GM18499 (cell line): ENCODE measurements around the gene WDR4.
"Not testable (repeated sequence)": the region's sequence is repeated elsewhere in the genome, so short reads cannot be mapped to it uniquely, and the experiment has no call there.

Experiments
- ATAC-seq: cut with Tn5 transposase; IDR thresholded peaks from one replicate; pipeline ENCODE4 v1.9.1; 2021; ENCODE audit warnings: moderate number of reproducible peaks; ENCODE audit not compliant: insufficient read depth, unreplicated experiment

The WDR4 gene

GRCh38 chr21:42855171-42855936 lies 24.0 kb downstream of the WDR4 start:
- no peak for ATAC-seq

DNA sequence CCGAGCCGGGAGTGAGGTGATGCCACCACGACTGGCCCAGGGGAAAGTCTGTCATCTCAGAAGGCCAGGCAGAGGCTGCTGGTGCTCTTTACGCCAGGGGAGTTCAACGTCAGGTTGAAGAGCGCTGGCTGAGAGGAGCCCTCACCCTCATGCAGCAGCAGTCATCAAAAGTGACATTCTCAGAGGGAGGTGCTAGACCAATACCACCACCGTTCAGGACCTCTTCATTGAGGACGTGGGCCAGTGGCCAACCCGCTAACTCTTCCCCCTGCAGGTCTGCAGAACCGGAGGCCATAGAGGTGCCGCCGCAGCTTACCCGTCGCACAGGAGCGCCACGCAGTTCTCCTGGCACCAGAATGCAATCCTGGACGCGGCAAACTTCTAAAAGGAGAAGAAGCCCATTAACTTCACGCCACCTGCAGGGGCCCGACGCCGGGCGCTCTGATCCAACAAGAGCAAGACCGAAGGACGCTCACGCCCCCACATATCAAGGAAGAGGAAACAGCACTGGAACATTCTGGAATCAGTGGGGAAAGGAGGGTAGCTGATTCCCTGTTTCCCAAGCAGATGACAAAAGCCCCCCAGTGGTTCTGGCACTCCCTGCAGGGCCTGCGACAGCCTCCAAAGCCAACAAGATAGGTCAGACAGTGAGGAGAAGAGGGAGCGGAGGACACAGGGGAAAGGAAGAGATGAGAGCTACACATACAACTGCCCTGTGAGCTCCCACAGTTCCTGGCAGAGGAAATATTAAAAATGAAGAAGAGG lies 24.9 kb downstream of the WDR4 start:
- ATAC-seq, result no peak

GRCh38 chr21:42853621-42854020 lies 25.7 kb downstream of the WDR4 start:
- no peak for ATAC-seq

DNA sequence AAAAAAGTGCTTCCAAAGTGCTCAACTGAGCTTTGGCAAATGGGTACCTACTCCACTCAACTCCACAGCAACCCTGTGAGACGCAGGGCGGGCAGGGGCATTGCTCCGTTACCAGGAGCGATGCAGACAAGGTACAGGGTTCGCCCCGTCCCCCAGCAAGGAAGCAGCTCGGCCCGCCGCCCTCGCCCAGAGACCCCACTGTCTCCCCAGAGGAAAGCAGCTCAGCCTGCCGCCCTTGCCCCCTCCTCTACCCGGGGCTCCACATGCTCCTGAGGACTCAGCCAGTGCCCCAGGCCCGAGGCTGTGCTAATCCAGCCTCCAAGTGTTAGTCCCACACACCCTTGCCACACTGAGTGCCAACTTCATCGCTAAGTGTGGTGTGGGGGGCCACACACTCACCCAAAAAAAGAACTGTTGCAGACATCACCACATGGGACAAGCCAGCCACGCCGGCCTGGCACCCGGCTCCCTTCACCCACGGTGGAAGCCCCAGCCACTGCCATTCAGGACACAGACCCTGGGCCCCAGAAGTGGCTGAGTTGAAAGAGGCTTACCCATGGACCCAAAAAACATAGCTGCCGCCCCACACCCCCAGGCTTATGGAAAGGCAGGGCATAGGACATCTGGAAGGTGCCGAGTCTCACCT lies 26.3 kb downstream of the WDR4 start:
- ATAC-seq, result no peak

DNA sequence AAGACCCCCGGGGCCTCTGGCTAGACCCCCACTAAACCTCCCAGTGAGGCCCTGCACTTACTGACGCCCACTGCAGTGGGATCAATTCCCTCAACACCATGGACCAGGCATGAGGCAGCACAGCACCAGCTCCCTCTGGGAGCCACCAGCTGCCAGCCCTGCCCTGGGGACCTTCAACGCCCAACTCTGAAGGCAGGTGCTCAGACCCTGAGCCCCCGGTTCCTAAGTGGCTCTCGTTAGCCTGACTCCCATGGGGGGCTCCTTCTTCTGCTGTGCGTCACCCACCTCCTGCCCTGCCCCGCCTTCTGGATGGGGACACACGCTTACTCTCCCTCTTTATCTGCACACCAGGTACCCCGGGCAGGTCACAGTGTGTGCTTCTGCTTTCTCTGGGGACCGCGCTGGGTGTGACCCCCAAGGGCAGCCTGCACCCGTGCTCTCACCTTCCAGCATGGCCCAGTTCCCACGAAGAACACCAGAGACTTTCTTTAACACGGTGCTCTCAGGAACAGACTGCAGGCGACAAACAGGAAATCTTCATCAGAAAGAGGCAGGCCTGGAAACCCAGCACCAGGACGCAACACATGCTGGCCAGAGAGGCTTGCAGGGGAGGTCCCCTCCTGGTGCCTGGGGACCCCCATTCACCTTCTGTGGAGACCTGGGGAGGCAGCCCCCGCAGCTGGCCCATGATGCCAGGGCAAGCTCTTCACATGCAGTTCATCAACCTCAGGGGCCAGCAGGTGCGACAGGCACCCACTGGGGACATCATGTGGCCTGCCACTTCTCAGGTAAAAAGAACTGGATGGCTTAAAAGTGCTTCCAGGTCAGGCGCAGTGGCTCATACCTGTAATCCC lies 27.3 kb downstream of the WDR4 start:
- no peak for ATAC-seq

GRCh38 chr21:42850866-42851391 lies 28.4 kb downstream of the WDR4 start:
- no peak for ATAC-seq

GRCh38 chr21:42850463-42850862 lies 28.9 kb downstream of the WDR4 start:
- no peak for ATAC-seq

DNA sequence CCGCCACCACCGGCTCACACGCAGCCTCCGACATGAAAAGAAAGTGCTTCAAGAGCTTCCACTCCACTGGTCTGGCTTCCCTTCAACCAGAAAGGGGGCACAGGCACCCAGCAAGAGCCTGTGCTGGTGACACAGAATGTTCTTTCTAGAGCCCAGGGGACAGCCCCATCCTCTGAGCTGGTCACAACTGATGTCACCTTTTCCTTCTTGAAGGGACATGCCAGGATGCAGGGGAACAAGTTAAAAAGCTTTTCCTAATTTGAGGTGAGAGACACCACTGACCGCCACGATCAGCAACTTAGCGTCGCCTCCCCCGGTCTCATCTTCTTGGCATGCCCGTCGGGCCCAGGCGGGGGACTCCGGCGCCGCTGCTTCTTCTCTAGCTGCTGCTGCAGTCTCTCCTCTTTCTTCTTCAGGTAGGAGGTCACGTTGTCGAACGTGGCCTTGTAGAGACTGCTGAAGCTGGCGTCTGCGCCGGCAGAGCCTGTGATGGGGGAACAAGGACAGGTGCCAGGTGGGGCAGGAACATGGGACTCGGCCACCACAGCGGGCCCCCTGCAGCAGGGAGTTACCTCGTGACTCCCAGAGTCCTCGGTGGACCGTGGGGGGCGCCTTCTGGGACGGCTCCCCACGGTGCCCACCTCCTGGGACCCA lies 29.5 kb downstream of the WDR4 start:
- no peak for ATAC-seq

- no peak for ATAC-seq
Measured at GRCh38 chr21:42848932-42849758, 30.2 kb downstream of the WDR4 start.

DNA sequence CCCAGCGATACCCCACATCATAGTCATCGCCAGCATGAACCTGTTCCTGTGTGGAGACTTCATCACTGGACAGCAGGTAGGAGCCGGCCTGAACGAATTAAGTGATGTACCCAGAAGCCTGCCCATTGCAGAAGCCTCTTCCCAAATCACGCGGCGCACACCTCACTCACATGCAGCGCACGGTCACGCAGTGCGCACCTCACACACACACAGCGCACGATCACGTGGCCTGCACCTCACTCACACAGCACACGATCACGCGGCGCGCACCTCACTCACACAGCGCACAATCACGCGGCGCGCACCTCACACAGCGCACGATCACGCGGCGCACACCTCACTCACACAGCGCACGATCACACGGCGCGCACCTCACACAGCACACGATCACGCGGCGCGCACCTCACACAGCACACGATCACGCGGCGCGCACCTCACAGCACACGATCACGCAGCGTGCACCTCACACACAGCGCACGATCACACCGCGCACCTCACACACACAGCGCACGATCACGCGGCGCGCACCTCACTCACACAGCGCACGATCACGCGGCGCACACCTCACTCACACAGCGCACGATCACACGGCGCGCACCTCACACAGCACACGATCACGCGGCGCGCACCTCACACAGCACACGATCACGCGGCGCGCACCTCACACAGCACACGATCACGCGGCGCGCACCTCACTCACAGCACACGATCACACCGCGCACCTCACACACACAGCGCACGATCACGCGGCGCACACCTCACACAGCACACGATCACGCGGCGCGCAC lies 31.0 kb downstream of the WDR4 start:
- ATAC-seq, result not testable (repeated sequence)

DNA sequence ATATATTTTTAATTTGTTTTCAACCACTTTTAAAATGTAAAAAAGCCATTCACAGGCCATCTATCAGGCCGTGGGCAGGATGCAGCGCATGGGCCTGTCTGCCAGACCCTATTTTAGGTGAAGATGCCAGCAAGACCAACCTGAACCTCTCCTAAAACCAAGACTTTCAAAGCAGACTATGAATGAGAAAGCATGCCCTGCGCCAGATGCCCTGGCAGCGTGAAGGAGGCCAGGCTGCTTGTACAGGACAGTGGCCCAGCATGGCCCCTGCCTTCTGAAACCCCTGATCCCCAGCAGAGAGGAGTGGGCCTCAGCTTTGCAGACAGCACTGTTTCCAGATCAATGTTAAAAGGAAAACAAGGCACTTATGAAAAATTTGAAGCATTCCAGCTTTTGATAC lies 31.6 kb downstream of the WDR4 start:
- no peak for ATAC-seq

DNA sequence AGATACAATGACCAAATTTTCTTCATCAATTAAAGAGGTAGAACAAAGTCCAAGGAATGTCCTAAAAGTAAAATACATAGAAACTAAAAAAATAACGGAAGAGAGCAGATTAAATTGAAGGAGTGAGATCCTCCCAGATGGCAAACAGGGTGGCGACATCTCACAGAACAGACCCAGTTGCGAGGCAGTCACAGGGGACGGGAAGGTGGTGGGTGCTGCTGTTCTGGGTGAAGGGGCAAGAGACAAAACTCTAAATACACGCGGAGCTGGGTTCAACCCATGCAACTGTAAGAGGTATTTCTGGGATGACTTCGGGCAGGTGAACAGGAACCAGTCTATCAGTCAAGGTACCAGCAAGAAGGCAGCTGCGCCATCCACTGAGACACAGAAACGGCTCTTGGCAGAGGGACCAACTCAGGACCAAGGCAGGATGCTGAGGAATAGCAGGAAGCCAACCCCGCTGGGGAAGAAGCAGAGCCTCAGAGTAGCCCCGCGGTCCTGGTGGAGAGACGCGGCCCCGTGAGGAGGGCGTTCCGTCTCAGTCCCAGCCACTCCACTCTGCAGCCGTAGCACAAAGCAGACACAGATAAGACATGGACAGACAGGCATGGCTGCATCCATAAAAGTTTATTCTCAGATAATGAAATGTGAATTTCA lies 32.2 kb downstream of the WDR4 start:
- ATAC-seq, result no peak

GRCh38 chr21:42846221-42846620 lies 33.1 kb downstream of the WDR4 start:
- no peak for ATAC-seq

GRCh38 chr21:42845296-42845965 lies 33.9 kb downstream of the WDR4 start:
- ATAC-seq, result no peak

- ATAC-seq, result no peak
Measured at GRCh38 chr21:42844411-42845113, 34.8 kb downstream of the WDR4 start.

DNA sequence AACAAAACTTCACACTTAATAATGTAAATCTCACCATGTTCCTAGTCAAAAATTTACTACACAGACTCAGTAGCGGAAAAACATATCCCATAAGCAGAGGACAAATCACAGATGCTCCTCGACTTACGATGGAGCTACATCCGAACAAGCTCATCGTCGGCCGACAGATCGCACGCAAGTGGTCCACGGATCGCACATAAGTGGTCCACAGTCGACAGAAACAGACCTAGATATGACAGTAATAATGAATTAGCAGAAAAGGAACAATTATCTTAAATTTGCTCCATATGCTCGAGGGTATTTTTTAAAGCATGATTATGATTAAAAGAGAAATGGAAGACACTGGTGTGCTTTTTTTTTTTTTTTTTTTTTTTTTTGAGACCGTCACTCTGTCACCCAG lies 36.3 kb downstream of the WDR4 start:
- ATAC-seq, result no peak
